Measurements from ENCODE around the gene SP140L.
"Not testable (repeated sequence)": the region's sequence is repeated elsewhere in the genome, so short reads cannot be mapped to it uniquely, and the experiment has no call there.

Gene SP140L

DNA sequence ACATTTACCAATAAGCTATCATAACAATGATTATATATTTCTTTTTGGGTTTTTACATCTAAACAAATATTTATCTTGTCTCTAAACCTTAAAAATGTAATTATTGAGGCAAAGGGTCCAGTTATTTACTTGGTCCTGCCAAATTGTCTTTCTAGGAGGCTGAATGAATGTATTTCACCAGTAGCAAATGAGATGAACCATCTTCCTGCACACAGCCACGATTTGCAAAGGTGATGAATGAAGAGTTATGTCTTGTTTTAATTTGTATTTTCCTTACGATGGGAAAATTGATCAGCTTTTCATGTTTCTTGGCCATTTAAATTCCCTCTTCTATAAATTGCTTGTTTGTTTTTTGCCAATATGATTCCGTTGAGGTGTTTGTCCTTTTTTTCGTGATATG is 90.4 kb downstream of the SP140L start:
- no peak for DNase-seq (ENCODE audit: low spot score)
- FAIRE-seq = no peak

GRCh38 chr2:230418341-230419016 is 91.5 kb downstream of the SP140L start:
- DNase-seq (ENCODE audit: low spot score) (peak; percentile 21), FAIRE-seq (no peak)

DNA sequence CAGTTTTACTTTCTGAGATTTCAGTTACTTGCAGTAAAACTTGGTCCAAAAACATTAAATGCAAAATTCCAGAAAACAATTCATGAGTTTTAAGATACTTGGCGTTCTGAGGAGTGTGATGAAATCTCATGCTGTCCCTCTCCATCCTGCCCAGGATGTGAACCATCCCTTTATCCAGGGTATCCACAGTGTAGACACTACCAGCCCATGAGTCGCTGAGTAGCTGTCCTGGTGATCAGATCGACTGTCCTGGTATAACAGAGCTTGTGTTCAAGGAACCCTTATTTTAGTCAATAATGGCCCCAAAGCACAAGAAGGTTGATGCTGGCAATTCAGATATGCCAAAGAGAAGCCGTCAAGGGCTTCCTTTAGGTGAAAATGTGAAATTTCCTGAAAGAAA is 92.2 kb downstream of the SP140L start:
- no peak for DNase-seq (ENCODE audit: low spot score)
- FAIRE-seq = no peak

DNA sequence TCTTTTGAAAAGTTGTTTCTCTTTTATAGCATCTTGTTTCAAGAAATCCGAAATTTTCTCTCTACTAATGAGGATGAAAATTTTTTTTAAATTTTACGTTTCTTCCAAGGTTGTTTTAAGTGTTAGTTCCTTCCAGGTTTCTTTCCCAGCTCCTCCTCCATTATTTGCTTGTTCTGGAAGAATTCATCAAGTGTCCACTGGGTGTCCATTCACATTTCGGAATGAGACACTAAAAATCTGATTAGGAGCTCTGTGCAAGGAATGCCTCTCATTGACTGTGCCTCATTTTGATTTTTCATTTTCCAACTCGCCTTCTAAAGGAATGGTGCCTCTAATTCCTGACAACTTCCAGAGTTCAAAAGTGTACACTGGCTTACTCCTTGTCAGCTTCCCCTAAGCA is 95.2 kb downstream of the SP140L start:
- DNase-seq (ENCODE audit: low spot score) (no peak), FAIRE-seq (no peak)

- no peak for FAIRE-seq
- no peak for DNase-seq (ENCODE audit: low spot score)
Measured at GRCh38 chr2:230423851-230424458, 97.0 kb downstream of the SP140L start.

DNA sequence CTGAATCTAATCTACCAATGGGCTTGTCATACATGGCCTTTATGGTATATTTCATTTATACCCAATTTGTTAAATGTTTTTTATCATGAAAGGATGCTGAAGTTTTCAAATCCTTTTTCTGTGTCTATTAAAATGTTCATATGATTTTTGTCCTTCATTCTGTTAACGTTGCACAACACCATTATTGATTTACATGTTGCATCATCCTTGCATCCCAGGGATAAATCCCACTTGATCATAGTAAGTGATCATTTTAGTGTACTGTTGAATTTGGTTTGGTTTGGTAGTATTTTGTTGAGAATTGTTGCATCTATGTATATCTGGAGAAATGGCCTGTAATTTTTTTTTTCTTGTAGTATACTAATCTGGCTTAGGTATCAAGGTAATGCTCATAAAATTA is 98.4 kb downstream of the SP140L start:
- FAIRE-seq = no peak

GRCh38 chr2:230429513-230429912 is 102.5 kb downstream of the SP140L start:
- DNase-seq (ENCODE audit: low spot score) (no peak), FAIRE-seq (no peak)

More for the DNA sequence above, 98.4 kb downstream of the SP140L start:
- DNase-seq (ENCODE audit: low spot score) = no peak

DNA sequence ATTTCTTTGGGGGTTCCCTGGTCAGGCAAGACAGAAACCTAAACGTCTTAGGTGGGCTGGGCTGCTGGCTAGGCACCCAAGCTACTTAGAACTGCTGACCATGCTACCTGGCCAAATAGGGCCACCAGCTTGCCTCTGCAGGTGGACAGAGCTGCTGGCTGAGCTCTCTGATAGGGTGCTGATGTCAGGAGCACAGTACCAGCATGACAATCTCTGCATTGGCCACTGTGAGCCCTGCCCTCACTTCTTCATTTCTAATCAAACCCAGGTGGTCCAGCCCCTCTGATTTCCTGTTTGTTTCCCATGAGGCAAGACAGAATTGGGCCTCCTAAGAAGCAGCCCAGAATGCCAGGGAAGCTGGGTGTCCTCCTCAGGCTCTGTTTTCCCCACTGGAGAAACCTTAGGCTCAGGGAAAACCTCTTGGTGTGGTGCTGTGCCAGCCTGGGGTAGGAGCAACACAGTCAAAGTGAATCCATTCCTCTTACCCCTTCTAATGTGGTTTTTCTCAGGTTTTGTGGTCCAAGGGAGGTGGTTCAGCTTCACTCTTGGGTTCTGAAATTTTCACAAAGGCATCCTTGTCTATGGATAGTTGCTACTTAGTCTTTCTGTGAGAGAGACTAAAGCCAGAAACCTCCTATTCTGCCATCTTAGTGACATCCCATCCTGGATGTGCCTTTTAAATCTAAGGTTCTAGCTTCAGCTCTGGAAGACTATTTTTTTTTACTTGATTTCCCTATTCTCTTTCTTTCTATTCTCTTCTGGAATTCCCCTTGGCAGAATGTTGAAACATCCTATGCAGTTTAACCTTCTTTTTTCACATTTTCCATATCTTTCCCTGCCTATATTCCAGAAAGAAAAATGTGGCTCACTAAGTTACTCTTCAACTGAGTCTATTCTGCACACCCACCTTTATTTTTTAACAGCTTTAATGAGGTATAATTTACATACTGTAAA is 104.2 kb downstream of the SP140L start:
- DNase-seq (ENCODE audit: low spot score) (no peak), FAIRE-seq (no peak)

GRCh38 chr2:230434677-230435324 is 107.8 kb downstream of the SP140L start:
- FAIRE-seq = no peak
- no peak for DNase-seq (ENCODE audit: low spot score)

DNA sequence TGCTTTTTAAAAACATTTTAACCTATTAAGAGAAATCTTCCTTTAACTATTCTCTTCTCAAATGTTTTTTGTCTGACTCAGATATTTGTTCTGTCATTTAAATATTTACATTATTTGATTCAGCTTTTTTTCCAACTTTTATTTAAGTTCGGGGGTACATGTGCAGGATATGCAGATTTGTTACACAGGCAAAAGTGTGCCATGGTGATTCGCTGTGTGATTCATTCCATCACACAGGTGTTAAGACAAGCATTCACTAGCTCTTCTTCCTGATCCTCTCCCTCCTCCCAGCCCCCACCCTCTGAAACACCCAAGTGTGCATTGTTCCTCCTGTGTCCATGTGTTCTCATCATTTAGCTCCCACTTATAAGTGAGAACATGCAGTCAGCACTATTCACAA is 108.4 kb downstream of the SP140L start:
- FAIRE-seq = no peak
- DNase-seq (ENCODE audit: low spot score) = no peak

- not testable (repeated sequence) for FAIRE-seq; DNase-seq (ENCODE audit: low spot score)
Measured at GRCh38 chr2:230439121-230439520, 112.1 kb downstream of the SP140L start.

GRCh38 chr2:230439590-230439989 is 112.6 kb downstream of the SP140L start:
- FAIRE-seq (no peak), DNase-seq (ENCODE audit: low spot score) (no peak)

DNA sequence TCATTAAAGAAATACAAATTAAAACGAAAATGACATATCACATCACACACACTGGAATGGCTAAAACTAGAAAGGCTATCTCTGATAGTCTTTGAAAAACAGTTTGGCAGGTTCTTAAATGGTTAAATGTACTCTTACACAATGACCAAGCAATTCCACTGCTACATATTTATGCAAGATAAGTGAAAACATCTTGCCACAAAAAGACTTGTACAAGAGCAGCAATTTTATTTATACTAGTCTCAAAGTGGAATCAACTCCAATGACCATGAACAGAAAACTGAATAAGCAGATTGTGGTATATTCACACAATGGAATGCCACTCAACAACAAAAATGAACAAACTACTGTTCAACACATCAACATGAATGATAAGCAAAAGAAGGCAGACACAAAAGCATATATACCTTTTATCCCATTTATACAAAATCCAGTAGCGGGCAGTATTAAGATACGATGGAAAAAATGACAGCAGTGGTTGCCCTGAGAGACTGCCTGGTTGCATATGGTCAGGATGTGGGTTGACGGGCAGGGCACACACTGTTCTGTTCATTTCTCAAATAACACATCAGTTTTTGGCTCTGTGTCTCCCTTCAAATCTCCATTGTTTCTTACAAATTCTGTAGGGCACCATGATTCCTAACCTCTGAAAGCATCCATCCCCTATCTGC is 114.4 kb downstream of the SP140L start:
- FAIRE-seq (no peak), DNase-seq (ENCODE audit: low spot score) (no peak)

DNA sequence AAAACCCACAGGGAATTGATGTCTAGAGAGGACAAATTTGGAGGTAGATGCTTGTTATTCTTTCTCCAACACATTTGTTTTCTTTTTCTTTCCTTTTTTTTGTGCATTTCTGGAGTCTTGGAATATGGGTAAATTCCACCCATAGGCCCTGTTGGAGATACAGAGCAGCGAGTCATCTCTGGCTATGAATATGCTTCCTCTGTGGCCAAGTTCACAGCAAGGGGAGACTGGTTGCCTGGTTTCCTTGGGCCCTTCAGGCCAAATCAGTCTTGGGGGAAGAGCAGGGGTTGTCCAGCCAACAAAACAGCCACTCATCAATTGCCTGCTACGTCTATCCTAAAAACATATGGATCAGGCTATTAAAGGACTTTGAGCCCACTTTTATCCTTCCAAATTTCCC is 116.5 kb downstream of the SP140L start:
- DNase-seq (ENCODE audit: low spot score) (no peak), FAIRE-seq (no peak)

GRCh38 chr2:230444832-230445231 is 117.8 kb downstream of the SP140L start:
- FAIRE-seq (no peak), DNase-seq (ENCODE audit: low spot score) (no peak)

DNA sequence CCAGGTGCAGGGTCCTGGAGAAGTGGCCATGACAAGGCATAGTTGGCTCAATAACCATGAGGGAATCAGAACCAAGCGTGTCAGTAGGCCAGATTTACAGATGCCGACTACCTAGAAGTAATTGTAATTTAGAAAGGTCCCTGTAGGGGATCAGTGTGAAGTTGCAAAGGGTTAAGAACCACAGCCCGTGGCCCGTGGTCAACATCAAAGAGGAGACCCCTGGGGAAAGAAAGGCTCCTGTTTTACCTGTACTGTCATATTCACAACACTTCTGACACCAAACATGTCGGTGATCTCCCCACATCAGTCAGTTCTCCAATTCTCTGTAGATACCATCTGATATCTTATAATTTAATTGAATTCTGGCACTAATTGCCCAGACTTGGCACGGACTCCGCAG is 120.0 kb downstream of the SP140L start:
- DNase-seq (ENCODE audit: low spot score) (no peak), FAIRE-seq (no peak)

DNA sequence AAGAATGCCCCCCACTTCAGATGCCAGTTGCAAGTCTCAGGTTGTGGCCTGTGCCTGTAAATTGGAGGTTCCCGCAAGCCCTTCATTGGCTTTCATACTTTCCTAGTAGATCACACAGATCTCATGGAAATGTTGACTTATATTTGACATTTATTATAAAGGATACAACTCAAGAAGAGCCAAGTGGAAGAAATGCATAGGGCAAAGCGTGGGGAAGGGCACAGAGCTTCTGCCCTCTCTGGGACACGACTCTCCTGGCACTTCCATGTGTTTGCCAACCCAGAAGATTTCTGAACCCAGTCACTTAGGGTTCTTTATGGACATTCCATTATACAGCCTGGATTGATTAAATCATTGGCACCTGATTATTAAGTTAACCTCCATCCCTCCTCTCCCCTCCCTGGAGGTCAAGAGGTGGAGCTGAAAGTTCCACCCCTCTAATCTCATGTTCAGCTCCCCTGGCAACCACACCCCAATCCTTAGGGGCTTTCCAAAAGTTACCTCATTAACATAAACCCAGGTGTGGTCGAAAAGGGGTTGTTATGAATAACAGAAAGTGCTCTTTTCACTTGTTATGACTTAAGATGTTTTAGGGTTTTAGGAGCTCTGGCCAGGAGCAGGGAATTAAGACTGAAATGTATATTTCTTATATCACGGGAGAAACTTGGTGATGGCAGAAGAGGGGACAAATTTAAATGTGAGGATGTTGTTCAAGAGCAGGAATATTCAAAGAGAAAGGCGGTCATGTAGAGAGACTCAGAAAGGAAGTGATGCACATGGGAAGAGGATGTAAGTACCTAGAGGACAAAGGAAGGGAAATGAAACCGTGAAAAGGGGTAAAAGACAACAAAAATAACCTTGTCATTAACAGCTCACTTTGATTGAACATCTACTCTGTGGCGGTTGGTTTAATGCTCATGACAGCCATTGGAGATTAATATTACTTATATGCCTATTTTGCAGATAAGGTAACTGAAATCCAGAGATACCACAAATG is 120.8 kb downstream of the SP140L start:
- DNase-seq (ENCODE audit: low spot score) = no peak
- no peak for FAIRE-seq

- DNase-seq (ENCODE audit: low spot score) (no peak), FAIRE-seq (no peak)
Measured at GRCh38 chr2:230449901-230450467, 123.0 kb downstream of the SP140L start.

- no peak for FAIRE-seq
- no peak for DNase-seq (ENCODE audit: low spot score)
Measured at GRCh38 chr2:230453006-230453405, 126.0 kb downstream of the SP140L start.

All from urothelium cell line (cell line).